Activated CD4-positive, alpha-beta T cell treated with anti-CD3 and anti-CD28 coated beads, Interleukin-2, amount 50 U/mL, for 16 hours (primary cell): ENCODE results near the gene PEAR1.

Experiments
- DNase-seq: peaks from one replicate; pipeline ENCODE4 v3.0.0-alpha.2; 2020

Gene PEAR1

DNA sequence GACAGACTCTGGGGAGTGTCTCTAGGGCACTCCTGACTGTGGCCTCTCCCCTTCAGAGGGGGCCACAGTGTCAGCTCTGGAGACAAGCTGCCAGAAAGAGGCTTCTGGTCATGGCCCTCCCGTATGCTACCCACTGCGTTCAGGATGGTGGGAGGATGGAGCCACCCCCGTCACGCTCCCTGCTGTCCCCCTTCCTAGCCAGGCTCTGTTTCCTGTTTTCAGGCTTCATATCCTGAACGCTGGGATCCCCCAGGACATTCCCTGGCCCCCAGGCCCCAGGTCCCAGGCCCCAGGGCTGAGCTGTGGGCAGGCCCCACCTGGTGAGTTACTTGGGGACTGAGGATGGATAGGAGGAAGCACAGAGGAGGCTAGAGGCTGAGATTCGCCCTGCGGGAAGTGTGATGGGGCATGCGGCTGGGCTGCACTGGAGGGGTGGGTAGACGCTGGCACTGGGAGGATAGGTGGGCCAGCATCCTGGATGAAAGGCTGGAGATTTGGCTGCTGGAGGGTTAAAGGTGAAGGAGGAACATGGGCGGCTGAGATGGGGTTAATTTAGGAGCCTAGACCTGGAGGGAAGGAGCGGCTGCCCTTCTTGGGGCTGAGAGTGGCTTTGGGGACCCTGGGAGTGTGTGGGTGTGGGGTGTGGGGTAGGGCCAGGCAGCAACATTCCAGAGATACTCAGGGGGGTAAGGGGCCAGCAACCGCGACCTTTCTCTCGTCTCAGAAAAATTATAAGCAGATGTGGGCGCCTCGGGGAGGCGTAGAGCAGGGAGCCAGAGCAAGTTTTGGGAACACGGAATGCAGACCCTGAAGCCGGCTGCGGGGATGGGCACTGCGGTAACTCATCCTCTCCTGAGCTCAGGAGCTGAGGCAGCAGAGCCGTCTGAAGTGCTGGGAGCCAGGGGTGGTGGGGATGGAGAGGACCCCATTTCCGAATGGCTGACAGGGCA, 8.7 kb downstream of the PEAR1 start:
- DNase-seq, result no peak

DNA sequence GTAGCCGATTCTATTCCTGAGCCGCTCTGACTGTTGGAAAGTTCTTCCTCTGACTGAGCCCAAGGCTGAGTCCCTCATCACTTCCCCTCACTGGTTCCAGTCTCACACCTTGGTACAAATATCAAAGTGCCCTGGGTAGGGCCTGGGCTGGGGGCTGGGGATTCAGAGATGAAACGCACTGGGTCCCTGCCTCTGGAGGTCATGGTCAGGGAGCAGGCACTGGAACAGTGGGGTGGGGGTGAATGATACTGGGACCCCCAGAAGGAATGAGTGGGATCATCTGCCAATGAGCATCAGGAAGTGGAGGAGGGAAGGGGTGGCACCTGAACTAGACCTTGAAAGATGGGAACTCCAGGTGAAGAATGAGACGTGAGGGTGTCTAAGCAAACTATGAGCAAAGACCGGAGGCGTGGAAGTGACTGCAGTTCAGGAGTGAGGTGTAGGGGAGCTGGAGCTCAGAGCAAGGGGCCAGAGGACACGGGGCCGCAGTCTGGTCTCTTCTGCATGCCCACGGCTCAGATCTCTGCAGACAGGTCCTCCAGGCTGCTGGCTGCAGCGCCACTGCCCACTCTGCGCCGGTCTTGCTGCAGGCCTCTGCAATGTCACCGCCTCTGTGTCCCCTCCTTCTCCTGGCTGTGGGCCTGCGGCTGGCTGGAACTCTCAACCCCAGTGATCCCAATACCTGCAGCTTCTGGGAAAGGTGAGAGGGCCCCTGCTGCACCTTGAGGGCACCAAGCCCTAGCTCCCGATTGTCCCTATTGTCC, 10.0 kb downstream of the PEAR1 start:
- no peak for DNase-seq

DNA sequence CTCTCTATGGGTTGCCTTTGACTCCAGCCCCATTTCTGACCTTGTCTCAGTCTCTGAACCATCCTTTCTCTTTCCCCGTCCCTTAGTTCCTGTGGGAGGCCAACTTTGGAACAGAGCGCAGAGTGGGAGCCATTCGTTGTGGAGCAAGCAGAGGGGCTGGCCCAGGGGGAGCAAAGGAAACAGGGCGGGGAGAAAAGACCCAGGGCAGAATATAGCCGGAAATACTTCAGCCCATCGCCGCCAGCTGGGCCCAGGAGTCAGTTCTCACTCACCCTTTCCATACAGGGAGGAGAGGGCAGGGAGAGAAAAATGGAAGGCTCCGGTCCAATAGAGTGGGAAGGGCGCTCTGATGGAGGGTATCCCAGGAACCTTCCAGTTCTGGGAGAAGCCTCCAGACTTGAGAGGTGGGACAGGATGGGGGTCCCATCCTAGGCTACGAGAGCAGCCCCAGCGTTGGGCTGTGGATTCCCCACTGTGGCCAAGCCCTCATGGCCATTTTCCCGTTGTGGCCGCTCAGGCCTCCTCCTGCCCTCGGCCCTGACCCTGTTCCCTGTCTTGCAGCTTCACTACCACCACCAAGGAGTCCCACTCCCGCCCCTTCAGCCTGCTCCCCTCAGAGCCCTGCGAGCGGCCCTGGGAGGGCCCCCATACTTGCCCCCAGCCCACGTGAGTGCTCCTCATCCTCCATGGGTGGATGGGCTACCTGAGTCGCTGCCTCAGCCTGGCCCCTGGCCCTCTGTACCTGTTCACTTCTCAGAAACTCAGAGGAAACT, 10.9 kb downstream of the PEAR1 start:
- DNase-seq, result no peak

DNA sequence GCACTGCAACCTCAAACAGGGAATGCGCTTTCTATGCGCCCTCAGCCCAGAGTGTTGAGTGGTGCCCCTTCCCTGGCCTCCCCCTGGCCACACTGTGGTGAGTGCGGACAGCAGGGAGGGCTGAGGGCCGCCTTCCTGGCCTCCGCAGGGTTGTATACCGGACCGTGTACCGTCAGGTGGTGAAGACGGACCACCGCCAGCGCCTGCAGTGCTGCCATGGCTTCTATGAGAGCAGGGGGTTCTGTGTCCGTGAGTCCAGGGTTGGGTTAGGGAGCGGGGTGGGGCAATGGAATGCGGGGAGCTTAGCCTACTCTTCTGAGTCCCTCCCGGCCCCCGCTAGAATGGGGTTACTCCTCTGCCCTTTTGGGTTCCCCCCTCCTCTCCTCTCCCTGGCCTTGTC, 11.7 kb downstream of the PEAR1 start:
- DNase-seq, result no peak

DNA sequence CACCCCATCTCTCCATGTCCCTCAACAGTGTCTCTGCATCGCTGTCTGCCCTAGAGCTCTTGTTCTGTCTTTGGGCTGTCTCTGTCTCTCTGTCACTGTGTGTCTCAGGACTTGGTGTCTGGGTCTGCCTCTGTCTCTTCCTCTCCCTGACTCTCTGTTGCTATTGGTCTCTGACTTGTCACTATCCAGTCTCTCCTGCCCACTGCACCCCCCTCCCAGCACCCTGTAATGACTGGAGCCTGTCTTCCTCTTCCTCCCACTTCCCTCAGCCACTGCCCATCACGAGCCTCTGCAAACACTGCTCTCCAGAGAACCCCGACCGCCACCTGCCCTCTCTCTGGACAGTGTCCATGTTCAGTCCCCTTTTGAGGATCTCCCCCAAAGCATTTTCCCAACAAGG, 12.1 kb downstream of the PEAR1 start:
- no peak for DNase-seq

DNA sequence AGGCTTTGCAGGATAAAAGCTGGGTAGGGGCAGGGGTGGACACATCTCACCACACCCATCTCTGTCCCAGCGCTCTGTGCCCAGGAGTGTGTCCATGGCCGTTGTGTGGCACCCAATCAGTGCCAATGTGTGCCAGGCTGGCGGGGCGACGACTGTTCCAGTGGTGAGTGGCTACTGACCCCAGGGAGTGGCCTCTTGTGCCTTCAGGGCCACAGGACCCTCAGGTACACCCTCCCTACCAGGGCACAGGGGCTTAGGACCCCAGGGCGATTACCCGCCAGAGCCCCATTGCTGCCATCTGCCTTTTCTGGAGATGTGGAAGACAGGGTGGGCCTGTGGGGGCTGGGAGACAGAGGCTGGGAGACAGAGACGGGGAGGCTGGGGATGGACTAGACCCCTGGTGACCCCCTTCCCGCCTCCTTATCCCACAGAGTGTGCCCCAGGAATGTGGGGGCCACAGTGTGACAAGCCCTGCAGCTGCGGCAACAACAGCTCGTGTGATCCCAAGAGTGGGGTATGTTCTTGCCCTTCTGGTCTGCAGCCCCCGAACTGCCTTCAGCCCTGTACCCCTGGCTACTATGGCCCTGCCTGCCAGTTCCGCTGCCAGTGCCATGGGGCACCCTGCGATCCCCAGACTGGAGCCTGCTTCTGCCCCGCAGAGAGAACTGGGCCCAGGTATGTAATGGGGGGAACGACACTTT, 12.8 kb downstream of the PEAR1 start:
- no peak for DNase-seq

DNA sequence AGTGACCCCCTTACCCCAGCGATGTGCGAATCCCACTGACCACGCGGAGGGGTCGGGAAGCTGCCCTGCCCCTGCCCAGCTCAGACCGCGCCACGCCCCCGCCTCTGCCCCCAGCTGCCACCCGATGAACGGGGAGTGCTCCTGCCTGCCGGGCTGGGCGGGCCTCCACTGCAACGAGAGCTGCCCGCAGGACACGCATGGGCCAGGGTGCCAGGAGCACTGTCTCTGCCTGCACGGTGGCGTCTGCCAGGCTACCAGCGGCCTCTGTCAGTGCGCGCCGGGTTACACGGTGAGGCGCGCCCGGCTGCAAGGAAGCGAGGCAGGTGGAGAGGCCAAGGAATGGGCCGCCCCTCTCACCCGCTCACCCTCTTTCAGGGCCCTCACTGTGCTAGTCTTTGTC, 15.0 kb downstream of the PEAR1 start:
- no peak for DNase-seq

DNA sequence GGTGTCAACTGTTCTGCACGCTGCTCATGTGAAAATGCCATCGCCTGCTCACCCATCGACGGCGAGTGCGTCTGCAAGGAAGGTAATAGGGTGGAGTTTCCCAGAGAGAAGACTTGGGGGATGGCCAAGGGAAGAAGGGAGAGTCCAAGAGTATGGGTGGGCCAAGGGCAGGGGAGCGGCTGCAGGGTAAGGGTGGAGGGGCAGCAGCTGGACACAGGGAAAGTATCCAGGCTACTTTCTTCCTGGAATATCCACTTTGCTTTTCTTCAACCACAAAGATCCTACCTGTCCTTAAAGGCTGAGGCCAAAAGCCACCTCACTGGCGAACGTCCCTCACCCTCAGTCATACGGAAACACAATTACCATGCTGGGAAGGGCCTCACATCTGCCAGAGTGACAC, 15.4 kb downstream of the PEAR1 start:
- no peak for DNase-seq

DNA sequence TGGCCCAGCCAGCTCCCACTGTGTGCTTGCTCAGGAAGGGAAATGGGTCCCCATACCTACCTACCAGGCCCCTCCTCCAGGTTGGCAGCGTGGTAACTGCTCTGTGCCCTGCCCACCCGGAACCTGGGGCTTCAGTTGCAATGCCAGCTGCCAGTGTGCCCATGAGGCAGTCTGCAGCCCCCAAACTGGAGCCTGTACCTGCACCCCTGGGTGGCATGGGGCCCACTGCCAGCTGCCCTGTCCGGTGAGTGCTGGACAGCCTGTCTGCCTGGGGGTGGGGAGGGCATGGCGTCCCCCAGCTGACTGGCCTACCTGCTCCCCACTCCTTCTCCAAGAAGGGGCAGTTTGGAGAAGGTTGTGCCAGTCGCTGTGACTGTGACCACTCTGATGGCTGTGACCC, 16.2 kb downstream of the PEAR1 start:
- no peak for DNase-seq

DNA sequence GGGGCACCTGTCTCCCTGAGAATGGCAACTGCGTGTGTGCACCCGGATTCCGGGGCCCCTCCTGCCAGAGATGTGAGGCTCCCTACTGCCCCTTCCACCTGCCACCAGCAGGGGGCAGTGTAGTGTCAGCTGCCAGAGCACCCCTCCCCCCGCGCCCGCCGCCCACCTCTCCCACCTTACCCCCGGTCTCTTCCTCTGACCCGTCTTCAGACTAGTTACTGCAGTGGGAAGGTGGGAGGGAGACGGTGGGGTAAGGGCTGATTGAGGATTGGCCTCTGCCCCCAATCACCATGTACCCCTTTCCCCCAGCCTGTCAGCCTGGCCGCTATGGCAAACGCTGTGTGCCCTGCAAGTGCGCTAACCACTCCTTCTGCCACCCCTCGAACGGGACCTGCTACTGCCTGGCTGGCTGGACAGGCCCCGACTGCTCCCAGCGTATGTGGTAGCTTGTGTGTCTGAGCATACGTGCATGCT, 16.8 kb downstream of the PEAR1 start:
- peak; percentile 51 for DNase-seq

DNA sequence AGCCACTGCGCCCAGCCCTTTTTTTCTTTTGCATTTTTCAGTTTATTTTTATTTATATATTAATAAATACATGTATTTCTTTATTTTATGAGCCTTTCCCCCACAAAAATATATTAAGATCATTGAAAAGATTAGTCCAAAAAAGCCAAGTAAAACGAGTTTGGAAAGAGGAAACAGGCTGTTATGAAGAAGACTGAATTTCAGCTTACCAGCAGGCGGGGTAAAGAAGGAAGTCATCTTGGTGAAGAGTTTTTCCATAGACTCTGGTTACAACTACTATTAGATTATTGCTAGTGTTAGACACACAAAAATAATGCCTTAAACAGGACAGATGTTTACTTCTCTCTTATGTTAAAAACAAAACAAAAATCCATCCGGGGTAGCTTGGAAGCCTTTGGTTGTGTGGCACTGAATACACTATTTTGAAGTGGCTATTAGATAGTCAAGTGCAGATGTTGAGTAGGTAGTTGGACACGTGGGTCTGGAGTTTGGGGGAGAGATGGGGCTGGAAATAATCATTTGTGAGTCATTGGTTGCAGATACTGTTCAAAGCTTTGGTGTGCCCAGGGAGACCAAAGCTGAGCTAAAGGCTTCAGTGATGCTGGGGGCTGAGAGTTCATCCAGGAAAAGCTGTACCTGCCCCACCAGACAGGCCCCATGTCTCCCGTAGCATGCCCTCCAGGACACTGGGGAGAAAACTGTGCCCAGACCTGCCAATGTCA, 18.2 kb downstream of the PEAR1 start:
- DNase-seq, result no peak

DNA sequence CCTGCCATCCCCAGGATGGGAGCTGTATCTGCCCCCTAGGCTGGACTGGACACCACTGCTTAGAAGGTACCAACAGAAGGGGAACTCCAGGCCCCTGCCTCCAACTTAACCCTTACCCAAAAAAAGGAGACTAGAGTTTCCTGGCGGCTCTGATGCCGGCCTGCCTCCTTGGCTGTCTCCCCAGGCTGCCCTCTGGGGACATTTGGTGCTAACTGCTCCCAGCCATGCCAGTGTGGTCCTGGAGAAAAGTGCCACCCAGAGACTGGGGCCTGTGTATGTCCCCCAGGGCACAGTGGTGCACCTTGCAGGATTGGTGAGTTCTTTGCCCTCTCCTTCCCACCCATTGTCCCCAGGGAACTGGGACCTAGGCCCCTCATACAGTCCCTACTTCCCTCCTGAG, 18.8 kb downstream of the PEAR1 start:
- DNase-seq, result no peak

DNA sequence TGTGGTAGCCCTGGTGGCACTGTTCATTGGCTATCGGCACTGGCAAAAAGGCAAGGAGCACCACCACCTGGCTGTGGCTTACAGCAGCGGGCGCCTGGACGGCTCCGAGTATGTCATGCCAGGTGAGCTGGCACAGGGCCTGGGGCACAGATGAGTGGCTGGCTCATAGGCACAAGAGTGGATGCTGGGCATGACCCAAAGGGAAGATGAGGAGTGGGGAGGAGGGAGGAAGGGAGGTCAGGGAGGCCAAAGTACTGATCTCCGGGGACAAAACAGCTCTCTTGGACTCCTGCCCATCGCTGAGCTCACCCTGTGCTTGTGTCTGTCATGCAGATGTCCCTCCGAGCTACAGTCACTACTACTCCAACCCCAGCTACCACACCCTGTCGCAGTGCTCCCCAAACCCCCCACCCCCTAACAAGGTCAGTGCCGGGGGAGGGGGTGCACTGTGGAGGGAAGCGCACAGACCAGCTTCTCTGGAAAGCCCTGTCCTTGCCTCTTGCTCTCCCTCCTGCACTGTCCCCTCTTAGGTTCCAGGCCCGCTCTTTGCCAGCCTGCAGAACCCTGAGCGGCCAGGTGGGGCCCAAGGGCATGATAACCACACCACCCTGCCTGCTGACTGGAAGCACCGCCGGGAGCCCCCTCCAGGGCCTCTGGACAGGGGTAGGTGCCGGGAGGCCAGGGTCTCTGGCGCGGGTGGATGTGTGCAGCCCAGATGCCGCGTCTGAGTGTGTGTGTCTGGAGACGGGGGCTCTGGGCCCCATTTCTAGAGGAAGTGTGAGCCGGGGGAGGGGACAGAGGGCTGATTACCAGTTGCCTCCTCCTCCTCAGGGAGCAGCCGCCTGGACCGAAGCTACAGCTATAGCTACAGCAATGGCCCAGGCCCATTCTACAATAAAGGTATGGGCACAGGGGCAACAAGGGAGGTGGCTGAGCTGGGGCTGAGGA, 19.6 kb downstream of the PEAR1 start:
- no peak for DNase-seq

DNA sequence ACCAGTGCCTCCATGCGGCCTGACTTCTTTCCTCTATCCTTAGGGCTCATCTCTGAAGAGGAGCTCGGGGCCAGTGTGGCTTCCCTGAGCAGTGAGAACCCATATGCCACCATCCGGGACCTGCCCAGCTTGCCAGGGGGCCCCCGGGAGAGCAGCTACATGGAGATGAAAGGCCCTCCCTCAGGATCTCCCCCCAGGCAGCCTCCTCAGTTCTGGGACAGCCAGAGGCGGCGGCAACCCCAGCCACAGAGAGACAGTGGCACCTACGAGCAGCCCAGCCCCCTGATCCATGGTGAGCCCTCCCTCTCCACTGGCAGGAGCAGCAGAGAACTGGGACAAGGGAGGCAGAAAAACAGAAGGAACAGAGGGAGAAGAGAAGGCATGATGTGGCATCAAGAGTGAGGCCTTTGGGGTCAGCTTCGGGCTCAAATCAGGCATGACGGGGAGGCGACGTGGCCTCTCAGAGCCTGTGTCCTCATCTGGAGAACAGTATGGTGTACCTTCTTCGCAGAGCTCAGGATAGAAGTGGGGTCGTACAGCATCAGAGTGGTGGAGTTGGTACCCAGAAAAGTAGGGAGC, 20.4 kb downstream of the PEAR1 start:
- no peak for DNase-seq

DNA sequence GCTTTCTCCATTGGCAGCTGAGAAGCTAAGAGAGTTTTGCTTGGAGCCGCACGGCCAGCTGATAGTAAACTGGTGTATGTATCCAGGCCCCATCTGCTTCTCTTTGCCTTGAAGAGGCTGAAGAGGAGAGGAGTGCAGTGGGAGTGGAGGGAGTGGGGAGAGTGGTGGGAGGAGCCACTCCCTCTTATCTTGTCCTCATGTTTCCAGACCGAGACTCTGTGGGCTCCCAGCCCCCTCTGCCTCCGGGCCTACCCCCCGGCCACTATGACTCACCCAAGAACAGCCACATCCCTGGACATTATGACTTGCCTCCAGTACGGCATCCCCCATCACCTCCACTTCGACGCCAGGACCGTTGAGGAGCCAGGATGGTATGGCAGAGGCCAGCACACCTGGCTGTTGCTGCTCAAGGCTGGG, 20.9 kb downstream of the PEAR1 start:
- DNase-seq, result no peak

DNA sequence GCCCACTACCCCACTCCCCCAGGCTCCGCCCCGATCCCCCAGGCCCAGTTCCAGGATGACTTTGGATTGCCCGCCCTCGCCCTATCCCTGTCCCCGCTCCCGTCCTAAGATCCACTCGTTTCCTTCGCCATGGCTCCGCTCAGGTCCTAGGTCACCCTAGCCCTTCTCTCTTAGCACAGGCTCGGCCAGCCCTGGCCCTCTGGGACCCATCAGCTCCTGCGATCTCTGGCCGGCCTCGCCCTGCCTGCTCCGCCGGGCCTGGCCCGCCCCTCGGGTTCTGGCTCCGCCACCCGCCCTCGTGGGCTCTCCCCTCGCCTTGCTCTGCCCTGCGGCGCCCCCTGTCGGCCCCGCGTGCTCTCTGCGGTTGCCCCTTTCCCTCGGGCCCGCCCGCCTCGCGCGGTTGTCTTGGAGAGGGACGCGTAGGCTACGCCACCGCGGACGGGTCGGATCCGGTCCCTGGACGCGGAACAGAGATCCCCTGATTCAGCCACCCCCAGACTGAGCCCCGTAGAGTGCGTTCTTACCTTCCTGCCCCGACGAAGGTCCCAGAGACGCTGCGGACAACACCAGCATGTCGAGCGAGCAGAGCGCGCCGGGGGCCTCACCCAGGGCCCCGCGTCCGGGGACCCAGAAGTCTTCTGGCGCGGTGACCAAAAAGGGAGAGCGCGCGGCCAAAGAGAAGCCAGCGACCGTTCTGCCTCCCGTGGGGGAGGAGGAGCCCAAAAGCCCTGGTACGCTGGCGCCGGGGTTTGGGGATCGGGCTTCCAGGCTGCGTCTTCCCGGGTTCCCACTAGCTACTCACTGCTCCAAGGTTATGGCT, 26.9 kb downstream of the PEAR1 start, which contains the start of gene LRRC71:
TSS of gene LRRC71 (plus strand) at position 400 of the 820 bp plus-strand sequence. CDS start at position 572, 172 bp downstream.
- peak; percentile 70 for DNase-seq

DNA sequence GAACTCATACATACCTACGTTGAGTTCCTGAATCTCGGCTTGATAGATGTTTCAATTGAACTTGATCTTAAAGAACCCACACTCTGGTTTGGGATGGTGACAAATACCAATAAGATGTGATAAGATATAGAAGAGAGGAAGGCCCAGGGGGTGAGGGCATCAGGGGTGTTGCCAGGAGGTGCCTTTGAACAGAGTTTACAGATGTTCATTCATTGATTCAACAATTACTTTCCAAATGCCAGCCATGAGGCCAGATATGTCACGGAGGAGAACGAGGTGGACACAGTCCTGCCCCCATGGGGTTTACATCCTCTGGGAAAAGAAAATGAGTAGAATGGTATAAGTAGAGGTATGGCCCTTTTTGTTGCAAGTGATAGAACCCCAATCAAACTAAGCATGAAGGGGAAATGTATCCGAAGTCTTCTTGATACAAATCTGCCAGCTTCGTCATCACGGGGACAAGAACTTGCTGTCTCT, 27.6 kb downstream of the PEAR1 start:
- no peak for DNase-seq

DNA sequence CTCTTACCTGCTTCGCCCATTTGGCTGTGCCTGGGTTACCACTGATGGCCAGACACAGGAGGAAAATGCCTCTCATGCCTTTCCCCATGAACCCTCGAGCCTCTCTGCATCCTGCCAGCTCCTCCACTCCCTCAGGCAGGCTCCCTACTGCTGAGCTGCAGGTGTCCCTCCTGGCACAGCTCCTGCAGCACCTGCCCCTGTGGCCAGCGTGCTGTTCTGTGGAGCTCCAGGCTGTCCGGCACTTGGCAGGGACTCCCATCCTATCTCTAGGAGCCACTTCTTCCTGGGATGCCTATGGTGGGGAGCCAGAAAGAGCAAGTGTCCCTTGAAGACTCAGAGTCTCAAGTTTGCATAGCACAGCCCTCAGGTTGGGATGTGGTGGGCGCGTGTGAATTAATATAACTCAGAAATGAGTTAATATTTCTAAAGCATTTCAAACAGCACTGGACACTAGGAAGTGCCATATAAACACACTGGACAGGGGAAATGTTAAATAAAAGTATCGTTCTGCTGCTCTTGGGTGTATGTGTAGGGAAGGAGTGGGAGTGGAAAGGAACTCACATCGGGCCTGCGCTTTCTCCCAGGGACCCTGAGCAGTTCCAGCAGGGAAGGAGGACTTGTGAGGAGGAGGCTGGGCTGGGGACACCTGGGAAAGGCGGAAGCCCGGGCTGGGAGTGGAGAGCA, 29.6 kb downstream of the PEAR1 start:
- no peak for DNase-seq
